Measurements from ENCODE around the gene OSBPL3.
A peak's percentile ranks its signal among the peaks of the same experiment; 100 is the strongest.
"Not testable (repeated sequence)": the region's sequence is repeated elsewhere in the genome, so short reads cannot be mapped to it uniquely, and the experiment has no call there.

The OSBPL3 gene

DNA sequence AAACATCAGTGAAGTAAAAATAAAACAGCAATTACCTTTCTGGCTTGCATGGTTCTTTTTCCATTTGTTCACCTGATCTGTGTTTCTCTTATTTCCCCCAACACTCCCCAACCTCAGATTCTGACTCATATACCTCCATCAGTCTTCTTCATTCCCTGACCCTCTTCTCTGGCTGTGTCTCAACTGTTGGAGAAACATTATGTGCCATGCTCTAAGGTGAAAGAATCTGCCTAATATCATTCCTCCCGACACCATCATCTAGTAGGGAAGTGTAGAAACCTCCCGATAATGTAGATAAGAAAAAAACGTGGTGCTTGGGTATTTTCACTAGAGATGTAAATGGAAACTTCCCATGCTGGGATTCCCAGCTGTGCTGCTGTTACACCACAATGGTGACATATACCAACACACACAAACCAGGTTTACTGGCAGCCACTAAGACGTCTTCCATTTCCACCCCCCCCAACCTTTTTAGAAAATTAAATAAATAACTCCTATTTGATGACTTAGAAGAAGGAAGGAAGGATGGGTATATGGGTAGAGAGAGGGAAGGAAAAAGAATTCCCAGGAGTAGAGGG lies 63.4 kb downstream of the OSBPL3 start:
- no peak for DNase-seq

DNA sequence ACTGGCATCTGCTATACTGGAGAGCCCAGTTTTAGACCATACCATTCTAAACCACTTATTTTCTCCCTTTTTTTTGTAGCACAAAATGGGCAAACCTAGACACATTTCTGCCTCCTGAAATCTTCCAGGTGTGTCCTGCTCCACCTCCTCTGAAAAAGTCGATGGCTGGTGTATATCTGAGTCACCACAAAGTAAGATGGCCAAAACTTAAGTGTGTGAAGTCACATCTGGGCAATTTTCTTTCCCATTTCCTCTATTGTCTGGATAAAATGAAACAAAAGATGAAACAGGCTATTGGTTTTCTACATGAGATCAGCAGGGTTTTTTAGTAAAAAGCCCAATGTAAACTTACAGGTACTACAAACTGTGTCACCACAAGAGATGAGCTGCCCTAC lies 65.5 kb downstream of the OSBPL3 start:
- no peak for DNase-seq

DNA sequence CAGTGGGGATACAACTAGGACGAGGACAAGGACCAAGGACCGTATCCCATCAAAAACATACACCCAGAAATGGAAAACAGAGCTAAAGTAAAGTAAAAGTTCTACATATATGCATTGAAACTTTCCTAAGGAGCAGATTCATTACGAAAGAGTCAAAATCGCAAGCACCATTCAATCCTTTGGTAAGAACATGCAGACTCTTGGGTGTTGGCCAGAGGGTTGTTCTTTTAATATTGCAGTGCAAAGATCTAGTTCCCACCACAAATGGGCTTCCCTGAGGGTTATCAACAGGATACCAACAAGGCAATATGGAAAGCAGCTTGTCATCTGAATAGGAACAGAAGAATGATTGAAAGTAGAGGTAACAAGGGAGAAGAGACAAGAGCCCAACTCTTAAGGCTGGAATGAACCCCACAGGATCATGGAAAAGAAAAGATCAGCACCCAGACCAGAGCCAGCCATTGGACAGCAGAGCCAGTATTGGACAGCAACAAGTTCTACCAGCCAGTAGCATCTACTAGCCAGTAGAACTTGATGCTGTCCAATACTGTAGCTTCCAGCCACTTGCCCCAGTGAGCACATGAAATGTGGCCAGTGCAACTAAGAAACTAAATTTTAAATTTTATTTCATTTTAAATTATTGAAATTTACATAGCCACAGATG lies 66.0 kb downstream of the OSBPL3 start:
- no peak for DNase-seq

DNA sequence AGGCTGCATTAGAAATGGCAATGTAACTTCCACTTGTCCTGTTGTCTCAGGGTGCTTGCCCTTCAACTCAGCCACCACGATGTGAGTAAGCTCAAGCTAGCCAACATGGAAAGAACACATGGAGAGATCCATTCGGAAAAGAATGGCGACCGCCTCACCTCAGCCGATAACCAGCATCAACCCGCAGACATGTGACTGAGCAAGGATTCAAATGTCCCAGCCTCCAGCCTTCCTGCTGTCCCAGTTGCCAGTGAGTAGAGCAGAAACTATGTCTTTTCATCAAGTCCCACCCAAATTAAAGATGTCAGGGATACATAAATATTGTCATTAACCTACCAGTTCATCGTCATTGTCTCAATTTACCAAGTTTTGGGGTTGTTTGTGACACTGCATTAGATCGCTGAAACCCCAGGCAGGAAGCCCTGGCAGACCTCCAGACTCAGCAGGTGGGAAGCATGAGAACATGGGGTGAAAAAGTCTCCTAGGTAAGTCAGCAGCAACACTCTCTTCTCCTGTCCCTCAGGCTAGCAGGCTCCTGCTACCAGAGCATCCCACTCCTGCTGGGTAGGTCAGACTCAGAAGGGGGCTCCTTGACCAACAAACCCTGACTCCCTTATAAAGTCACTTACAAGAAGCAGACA lies 67.0 kb downstream of the OSBPL3 start:
- DNase-seq: no peak

DNA sequence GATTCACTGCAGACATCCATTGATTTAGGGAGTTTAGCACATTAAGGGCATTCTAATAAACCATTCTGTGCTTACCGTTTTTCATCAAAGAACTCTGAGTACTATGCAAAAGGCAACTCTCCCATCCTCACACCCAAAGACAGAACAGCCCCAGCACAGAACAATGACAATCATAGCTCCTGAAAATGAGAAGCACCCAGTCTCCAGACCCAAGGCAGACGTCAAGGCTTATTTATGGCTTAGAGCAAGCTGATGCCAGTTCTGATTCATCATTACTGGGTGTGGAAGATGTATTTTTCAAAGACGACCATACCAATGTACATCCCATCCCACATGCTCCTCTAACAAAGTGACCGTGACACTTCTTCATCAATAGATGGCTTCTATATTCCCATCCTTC lies 67.6 kb downstream of the OSBPL3 start:
- no peak for DNase-seq

DNA sequence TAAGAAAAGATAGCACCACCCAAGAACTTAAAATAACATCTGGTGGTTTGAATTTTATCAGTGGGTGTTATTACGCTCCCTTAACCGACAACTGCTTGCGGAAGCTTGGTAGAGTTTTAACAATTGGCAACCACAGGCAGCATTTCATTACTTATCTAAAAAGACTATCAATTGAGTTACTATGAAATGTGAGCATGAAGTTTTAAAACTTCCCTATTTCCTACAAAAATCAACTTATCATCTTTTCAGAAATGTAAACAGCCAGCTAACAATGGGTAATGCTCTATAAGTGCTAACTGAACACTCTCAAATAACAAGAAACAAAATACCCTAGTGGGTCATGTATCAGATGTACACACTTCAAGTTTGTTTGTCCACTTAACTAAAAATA lies 68.8 kb downstream of the OSBPL3 start:
- DNase-seq: peak in 1 of 5 donors; percentile 80

DNA sequence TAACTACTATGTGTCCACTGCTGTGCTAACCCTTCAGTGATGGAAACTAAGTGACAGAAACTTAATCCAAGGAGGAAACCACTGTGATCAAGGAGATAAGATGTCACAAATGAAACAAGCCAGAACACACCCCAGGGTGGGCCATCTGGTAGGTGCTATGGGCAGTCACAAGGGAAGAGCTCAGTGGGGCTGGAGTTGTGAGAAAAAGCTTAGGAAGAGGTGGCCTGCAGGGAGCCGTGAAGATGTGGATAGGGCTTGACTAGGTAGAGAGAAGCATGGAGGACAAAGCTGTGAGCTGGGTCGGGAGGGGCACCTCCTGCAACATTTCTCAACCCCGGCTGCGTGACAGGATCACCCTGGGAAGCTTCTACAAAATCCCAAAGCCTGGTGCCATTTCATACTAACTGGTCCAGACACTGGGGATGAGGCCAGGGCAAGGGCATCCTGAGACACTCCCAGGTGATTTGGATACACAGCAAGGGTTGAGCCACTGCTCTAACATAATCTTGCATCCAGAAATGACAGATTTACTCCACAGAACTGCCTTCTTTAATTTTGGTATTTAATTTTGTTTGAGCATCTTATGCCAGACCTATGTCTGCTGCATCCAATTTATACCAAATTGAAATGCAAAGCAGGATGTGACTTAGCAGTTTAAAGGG lies 69.3 kb downstream of the OSBPL3 start:
- no peak for DNase-seq

DNA sequence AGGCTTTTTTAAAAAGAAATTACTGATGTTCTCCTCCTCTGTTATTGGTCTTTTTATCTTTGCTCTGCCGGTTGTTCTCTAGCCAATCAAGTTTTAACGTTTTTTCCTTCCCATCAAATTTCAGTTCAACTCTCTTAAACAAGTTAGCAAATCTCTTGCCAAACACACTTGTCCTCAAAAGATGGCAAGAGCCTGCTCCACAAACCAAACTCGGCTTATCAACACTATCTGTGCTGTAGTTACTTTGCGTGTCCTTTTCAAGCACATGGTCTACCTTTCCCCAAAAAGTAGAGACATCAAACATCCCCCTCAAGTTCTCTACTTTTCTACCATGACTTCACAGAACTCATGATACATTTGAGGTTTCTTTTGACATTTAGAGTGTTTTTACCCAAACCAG lies 71.3 kb downstream of the OSBPL3 start:
- DNase-seq: no peak

DNA sequence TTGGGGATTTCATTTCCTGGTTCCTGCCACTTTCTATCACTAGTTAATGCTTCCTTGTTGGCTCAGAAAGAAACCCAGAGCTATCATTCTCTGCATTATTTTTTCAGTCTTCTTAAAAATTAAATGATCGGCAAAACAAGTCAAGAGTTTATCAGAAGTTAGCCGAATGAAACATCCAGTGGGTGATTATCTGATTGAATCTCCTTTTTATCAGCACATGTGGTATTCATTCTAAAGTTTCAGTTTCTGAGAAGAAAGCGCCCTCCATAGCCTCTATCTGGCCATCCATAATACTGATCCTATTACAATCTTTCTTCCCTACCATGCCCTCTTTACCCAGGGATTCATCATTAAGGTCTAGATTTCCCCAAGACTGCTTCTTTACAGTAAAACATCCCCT lies 71.8 kb downstream of the OSBPL3 start:
- no peak for DNase-seq

DNA sequence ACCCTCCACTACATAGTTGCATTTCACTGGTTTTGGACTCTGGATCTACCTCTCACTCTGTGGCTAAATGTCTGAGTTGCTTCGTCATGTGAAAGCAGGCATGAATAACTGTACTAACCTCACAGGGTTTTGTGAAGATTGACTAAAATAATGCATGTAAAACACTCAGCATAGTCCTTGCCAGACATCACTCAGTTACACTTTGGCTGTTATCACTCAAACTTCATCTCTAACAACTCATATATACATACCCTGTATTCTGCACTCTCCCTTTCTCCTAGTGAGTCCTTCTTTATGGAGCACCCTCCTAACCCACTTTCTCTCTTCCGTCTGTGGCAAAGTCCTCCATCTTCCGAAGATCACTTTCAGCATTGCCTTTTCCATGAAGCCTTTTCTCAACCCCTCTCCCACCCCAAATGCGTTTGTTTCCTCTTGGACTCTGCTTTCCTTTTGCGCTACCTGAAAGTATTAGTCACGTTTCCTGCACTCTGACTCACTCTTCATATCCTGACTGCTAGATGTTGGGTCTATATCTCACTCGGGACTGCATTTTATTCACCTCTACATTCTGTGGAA lies 72.6 kb downstream of the OSBPL3 start:
- peak in 1 of 5 donors; percentile 81 for DNase-seq

DNA sequence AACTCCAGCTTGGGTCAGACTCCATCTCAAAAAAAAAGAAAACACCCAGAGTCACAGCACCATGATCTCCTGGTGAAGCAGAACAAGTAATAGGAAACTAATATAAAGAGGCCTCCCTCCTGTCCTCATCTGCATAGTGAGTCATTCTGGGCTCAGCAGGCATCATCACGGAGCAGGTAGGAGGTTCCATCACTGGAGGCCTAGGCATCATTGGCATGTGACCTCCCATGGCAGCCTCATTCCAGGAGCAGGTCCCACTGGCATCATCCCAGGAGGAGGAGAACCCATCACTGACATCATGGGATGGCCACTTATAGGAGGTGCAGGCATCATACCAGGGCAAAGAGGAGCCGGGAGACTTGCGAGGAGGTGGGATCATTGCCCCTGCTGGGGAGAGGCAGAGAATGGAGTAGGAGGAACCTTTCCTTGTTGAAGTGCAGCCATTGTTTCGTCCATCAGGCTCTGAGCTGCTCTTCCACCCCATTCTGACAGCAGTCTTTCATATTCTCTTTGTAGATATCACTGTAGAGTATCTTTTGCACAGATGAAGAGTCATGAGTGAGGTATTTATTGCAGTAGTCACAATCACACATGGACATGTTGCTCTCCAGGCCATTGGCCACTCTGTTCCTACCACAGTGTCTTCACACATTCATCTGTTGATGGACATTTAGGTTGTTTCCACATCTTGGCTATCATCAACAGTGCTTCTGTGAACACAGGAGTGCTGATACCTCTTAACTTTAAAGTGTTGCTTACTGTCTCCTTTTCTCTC lies 73.8 kb downstream of the OSBPL3 start:
- peak in 1 of 5 donors; percentile 45 for DNase-seq

DNA sequence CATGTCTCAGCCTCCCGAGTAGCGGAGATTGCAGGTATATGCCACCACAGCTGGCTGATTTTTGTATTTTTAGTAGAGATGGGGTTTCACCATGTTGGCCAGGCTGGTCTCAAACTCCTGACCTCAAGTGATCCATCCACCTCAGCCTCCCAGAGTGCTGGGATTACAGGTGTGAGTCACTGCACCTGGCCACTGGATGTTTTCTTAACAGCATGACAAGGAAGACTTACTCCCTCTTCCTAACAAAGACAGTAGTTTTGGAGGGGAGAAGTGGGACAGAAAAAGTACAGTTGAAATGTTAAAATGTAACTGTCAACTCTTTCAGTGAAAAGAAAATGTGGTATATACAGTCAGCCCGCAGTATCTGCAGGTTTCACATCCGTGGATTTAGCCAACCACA lies 76.0 kb downstream of the OSBPL3 start:
- DNase-seq: not testable (repeated sequence)

DNA sequence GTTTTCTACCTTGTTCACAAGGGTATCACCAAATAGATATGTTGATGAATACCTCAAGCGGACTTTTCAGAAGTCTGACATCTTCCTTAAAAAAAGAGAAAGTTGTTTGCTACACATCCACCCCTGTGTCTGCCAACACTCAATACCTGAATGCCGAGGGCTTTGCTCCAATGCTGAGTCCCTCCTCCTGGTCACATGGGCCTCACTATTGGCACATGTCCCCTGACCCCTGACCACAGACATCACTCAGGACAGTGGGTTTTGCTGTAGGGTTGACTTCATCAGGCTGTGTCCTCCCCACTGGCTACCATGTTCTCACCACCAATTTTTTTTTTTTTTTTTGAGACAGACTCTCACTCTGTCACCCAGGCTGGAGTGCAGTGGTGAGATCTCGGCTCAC lies 76.4 kb downstream of the OSBPL3 start:
- no peak for DNase-seq

DNA sequence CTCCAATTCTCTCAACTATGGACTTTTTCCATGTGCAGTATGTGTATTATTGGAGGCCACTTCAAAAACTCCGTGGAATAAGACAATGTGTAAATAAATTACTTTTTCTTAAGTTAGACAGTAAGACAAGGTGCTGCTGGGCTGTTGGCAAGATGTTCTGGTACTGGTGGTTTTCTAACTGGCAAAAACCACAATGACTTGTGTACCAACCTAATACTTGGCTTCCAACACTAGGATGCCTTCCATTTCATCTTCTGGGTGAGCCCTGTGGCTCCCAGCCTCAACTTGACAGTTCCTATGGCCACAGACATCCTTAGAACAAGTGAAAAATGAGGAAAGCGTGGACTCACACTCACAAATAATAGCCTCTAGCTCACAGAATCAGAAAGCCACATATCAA lies 77.0 kb downstream of the OSBPL3 start:
- DNase-seq: no peak

DNA sequence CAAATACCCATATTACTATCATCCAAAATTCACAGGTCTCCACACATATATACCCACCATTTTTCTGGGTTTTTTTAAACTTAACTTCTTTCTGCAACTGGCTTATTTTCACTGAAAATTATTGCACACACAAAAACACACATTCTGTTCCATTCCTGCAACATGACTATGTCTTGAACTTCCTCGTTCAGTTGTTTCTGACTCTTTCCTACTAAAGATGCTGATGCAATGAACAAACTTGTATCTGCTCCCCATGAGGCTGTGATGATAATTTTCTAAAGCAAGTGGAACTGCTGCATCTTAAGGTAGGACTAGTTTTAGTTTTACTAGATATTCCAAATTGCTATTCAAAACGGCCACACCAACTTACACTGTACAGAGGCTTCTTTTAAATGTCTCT lies 77.7 kb downstream of the OSBPL3 start:
- DNase-seq: no peak

DNA sequence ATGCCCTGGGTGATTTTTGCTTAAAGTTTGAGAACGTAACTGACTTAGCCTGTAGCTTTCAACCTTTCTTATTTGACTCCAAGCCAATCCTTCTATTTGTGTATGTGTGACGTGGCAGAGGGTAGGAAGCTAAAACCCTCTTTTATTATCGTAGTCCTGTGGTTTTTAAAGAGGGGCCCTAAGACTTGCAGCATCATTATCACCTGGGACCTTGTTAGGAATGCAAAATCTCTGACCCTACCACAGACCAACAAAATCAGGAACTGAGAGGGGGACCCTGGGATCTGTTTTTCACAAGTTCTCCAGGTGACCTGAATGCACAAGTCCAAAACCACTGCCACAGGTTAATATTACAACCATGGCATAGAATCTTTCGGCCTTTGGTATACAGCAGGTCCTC lies 80.1 kb downstream of the OSBPL3 start:
- no peak for DNase-seq

DNA sequence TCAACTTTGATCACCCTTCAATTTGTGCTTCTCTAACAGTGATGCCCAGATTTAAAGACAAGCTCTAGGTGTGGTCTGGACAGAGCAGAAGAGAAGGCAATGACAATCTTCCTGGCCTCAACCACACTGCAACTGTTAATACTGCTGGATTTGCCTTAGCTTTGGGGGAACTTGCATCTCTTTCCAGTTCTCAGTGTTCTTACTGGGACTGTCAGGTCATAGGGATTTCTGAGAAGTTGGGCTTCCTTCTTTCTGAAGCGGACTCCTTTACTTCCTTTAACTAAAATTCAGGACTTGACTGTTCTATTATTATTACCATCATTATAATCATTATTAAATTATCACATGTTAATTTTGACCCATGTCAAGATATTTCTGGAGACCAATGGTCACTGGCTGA lies 80.8 kb downstream of the OSBPL3 start:
- no peak for DNase-seq

DNA sequence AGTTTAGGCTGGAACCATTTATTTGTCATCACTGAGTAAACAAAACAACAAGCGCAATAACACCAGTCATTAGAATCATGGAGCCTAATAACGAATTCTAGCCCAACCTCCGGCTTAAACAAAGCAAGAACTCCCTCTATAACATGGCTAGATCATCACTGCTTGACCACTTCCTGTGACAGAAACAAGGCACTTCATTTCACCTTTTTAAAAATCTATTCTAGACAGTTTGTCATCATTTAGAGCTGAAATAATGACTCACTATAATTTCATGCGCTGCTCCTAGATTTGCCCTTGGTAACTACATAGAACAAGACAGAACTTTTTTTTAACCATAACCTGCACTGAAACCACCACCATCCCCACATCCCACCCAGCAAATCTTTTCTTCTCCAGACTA lies 81.3 kb downstream of the OSBPL3 start:
- peak in 1 of 5 donors; percentile 53 for DNase-seq

DNA sequence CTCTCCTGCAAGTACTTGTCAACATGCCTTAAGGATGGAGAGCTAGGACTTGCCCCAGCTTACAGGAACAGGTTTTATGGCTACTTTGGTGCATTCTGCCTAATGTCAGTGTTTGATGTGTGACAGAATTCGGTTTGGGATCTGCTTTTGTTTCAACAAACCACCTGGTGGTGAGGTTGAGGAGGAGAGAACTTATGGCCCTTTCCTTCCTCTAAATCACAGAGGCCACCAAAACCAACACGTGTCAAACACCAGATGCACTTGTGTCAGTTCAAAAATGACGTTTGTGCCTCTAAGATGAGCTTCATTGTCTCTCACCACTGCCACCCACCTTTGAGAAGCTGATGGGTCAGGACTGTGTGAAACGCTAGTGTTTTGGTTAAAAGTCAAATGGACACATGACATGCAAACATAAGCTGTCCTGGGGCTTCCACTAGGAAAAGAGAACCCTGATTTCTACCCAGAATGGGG lies 83.9 kb downstream of the OSBPL3 start:
- peak in 1 of 5 donors; percentile 29 for DNase-seq

DNA sequence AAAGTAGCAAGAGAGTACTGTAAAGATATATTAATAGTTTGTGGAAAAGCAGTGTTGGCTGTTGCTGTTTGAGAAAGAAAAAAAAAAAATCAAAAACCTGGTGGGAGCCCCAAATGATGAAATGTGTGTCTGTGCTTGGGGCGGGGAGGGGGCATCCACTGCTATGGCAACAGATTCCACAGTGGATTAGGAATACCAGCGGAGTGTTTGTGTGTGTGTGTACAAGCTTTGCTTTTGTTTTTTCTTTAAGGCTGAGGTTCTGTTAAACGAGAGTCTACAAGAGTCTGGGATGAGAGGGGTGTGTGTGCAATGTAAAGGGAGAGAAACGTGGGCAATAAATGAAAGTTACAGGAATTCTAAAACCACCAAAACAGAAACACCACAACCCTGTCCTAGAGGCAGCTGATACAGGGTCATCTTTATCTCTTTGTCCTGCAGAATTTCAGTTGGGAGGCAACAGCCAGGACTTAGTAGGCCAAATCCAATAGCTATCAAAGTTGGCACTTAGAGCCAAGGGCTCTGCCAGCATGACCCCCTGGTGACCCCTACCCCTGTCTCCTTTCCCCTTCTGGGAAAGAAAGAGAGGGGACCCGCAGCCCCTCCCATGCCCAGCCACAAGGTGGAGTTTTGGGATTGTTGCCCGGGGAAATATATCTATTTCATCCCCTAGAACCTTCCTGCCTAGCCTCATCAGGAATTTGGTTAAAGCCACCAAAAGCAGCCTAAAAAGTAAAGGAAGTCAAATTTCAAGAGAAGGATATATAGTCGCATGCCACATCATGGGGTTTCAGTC lies 85.4 kb downstream of the OSBPL3 start:
- no peak for DNase-seq

DNA sequence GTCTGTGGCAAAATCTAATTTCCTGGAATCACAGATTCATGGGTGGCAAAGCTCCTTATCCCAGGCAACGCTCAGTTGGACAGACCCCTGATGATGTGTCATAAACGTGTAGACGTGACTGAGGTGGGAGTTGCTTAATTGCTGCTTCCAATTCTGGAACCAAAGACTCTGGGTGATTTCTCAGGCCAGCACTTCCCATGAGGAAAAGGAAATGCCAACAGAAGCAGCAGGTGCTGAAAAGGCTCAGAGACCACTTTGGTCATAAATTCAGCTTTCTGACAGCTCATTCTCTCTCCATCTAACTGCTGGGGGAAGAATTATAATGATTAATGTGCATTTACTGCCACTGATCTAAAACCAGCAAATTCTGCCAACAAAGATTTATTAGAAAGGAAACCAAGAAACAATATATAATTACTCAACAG lies 88.7 kb downstream of the OSBPL3 start:
- no peak for DNase-seq

DNA sequence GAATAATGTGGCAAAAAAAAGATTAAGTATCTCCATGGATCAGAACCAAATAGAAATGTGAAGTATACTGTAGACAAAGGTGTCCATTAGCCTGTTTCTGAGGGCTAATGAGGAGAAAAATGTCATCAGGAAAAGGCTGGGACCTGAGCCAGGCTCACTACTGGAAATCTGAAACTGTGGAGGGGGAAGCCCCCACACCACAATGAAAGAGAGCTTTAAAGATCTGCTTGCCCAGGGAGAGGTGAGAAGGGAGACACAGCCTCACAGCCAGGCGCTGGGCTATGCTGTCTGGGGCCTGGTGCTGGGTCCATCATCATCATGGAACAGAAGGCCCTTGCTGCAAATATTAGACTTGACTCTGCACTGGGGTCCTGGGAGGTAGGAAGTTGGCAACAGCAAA lies 90.4 kb downstream of the OSBPL3 start:
- DNase-seq: no peak
